ENCODE data around the gene TUBGCP6.

TUBGCP6 gene, protein sequence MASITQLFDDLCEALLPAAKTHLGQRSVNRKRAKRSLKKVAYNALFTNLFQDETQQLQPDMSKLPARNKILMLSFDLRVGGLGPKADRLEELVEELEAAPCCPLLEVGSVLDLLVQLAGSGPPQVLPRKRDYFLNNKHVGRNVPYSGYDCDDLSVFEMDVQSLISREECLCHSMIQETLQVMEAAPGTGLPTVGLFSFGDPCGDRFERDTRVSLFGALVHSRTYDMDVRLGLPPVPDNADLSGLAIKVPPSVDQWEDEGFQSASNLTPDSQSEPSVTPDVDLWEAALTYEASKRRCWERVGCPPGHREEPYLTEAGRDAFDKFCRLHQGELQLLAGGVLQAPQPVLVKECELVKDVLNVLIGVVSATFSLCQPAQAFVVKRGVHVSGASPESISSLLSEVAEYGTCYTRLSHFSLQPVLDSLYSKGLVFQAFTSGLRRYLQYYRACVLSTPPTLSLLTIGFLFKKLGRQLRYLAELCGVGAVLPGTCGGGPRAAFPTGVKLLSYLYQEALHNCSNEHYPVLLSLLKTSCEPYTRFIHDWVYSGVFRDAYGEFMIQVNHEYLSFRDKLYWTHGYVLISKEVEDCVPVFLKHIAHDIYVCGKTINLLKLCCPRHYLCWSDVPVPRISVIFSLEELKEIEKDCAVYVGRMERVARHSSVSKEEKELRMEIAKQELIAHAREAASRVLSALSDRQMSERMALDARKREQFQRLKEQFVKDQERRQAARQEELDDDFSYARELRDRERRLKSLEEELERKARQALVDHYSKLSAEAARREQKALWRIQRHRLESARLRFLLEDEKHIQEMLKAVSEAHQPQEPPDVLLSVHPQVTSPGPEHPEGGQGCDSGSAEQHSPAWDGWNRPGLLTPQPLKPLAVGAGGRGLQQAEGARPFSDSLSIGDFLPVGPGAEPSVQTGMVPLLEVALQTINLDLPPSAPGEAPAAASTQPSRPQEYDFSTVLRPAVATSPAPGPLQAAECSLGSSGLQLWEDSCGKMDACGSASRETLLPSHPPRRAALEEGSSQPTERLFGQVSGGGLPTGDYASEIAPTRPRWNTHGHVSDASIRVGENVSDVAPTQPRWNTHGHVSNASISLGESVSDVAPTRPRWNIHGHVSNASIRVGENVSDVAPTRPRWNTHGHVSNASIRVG (N-terminal part only)

DNA sequence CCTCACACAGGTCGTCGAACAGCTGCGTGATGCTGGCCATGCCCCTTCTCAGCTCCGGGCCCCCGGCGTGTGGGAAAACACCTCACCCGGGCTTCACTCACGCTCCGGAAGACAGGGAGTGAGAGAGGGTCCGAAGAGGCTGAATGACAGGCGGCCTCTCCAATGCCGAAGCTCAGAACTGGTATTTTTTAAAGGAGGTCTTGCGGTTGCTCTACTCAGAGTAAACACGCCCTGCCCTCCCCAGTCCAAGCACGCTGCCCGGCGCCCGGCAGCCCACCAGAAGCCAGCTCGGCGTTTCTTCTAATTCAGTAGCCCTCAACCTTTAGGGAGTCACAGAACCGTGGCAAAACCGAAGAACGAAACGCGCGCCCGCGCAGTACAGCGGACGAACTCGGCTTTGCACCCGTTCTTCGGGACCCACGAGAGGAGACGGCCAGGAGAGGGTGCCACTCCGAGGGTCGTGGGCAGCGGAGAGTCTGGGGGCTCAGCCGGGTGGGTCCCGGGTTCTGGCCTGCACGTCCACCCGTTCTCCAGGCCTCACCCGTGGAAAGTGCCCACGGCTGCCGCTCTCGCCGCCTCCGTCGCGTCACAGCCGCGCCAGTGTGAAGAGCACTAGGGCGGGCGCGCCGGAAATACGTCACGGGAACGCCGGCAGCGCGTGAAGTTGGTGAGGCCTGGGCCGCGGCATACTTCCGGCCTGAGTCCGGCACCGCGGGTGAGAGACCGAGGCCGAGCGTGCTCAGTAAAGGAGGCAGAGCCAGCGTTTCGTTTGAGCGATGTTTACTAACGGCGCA is at the start of gene TUBGCP6:
Gene TUBGCP6 (minus strand): TSS at position 604 of the 794 bp plus-strand sequence. CDS start 564 bp downstream, at position 40.
- peak; percentile 72 for DNase-seq (ENCODE audit: low read depth)
- peak within 1 kb of the TSS; percentile 69 for H3K4me3 ChIP-seq (ENCODE audit: low read depth, low read length)
- TF ChIP-seq, protein P1, sequence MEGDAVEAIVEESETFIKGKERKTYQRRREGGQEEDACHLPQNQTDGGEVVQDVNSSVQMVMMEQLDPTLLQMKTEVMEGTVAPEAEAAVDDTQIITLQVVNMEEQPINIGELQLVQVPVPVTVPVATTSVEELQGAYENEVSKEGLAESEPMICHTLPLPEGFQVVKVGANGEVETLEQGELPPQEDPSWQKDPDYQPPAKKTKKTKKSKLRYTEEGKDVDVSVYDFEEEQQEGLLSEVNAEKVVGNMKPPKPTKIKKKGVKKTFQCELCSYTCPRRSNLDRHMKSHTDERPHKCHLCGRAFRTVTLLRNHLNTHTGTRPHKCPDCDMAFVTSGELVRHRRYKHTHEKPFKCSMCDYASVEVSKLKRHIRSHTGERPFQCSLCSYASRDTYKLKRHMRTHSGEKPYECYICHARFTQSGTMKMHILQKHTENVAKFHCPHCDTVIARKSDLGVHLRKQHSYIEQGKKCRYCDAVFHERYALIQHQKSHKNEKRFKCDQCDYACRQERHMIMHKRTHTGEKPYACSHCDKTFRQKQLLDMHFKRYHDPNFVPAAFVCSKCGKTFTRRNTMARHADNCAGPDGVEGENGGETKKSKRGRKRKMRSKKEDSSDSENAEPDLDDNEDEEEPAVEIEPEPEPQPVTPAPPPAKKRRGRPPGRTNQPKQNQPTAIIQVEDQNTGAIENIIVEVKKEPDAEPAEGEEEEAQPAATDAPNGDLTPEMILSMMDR (IDR thresholded peaks at IDR 0.05; ENCODE audit: control insufficient read depth, extremely low read depth, insufficient read depth) = no peak

DNA sequence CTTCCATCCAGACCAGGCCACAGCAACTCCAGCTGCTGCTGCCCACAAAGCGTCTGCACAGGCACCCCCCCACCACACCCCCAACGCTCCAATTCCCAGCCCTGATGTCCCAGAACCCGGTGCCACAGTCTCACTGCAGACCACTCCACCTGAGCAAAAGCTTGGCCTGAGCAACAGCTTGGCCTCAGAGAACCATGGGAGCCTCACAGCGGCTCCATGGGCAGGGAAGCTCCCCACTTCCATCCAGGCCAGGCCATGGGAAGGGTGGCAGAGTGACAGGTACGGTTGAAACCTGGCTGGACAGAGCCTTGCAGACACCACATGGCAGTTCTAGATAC is 49.5 kb upstream of the TUBGCP6 start:
- H3K4me3 ChIP-seq (ENCODE audit: low read depth, low read length) = peak overlapping the region; percentile 15
- TF ChIP-seq, protein P1 (IDR thresholded peaks at IDR 0.05; ENCODE audit: control insufficient read depth, extremely low read depth, insufficient read depth) = no peak
- DNase-seq (ENCODE audit: low read depth) = no peak

DNA sequence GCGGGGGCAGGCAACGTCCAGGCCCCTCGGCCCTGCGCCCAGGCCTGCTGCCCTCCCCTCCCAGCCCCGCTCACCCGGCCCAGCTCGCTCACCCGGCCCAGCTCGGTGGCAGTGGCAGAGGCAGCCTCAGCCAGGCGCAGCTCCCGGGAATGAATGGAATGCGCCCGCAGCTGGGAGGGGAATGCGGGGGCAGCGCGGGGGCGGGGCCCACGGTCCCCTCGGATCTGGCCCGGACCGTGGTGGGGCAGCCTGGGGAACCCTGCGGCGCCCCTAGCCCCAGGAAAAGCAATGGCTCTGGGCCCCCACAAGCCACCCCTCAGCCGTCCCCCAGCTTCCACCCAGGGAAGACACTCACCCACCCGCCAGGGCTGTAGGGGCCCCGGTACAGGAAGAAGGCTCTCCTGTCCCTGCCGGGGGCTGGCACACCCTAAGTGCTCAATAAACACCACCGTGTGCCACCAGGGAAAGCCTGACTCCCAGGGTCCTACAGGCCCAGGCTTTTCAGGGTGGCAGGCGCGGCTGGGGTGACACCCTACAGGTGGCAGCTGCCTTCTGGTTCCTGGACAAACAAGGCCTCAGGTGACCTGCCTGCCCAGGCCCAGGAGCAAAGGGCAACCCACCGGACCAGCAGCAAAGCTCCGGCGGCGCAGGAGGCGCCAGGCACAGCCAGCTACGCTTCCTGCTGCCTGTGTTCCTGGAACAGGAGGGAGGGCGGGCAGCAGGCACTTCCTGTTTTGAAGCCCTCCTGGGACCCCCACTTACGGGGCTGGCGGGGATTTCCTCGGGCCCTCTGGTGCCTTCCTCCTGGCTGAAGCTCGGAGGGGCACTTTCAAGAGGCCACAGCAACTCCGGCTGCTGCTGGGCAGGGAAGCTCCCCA is 48.9 kb upstream of the TUBGCP6 start:
- peak; percentile 39 for DNase-seq (ENCODE audit: low read depth)
- TF ChIP-seq, protein P1 (IDR thresholded peaks at IDR 0.05; ENCODE audit: control insufficient read depth, extremely low read depth, insufficient read depth) = no peak
- H3K4me3 ChIP-seq (ENCODE audit: low read depth, low read length) = peak overlapping the region; percentile 28

DNA sequence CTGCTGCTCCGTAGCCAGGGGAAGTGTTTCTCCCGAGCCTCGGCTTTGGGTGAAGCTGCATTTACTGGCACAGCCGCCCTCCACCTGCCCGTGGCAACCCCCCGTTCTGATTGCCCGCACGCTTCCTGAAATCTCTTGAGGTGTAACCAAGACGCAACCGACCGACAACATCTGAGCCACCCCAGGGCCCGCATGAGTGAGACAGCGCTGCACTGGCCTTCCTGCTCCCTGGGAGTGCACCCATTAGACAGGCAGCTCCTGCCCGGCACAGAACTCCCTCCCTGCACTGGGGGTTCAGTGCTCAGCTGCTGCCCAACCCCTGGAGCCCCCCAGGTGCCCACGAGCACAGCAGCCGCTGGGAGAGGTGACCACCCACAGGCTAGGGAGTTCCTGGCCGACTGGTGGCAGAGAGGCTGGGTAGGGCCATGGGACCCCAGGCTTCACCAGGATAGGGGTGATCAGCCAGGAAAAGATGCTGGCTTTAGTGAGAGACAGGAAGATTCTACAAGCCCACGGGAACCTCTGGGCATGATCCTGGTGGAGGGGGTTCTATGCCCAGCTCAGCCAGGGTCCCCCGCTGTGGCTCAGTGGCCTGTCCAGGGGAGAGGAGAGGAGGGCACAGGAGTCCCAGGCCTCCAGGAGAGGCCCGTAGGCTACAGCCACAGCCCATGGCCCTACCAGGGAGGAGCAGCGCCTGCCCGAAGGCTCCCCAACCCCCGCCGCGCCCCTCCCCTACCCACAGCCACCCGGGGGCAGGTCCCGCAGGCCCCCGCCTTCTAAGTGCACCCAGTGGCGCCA is 48.0 kb upstream of the TUBGCP6 start:
- H3K4me3 ChIP-seq (ENCODE audit: low read depth, low read length) = no peak overlapping the region
- DNase-seq (ENCODE audit: low read depth) = no peak
- TF ChIP-seq, protein P1 (IDR thresholded peaks at IDR 0.05; ENCODE audit: control insufficient read depth, extremely low read depth, insufficient read depth) = no peak

DNA sequence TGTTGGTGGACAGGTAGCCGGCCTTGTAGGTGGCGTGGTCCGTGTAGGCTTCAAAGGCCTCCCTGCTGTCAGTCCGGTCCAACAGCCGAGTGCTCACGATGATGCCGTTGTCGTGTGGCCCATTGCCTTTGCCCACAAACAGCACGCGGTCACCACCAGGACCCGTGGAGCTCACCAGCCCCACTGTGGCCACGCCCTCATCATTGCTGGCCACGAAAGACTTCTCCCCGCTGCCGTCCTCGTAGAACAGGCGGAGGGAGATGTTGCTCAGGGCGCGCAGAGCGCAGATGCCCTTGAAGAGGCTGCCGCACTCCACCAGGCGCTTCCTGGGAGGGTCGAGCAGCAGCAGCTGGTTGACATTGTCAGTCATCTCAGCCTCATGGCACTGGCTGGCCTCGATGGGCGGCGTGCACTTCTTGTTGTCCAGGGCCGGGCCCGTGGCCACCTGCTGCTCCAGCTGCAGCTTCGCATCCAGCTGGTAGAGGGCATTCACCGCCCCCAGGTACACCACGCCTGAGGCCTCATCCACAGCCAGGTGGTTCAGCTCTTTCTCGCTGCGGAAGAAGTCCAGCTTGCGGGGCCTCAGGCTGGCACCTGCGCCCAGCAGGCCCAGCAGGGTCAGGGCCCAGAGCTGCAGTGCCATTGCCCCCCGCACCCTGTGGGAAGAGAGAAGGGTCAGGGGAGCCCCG is 45.3 kb upstream of the TUBGCP6 start:
- H3K4me3 ChIP-seq (ENCODE audit: low read depth, low read length) = no peak overlapping the region
- no peak for DNase-seq (ENCODE audit: low read depth)
- TF ChIP-seq, protein P1 (IDR thresholded peaks at IDR 0.05; ENCODE audit: control insufficient read depth, extremely low read depth, insufficient read depth) = no peak
